GM21526 (cell line): ENCODE results near the gene INTS14.
"Not testable (repeated sequence)": the region's sequence is repeated elsewhere in the genome, so short reads cannot be mapped to it uniquely, and the experiment has no call there.

Source experiments
- ATAC-seq: cut with Tn5 transposase; IDR thresholded peaks from one replicate; pipeline ENCODE4 v1.9.1; 2021; ENCODE audit warnings: moderate library complexity; ENCODE audit not compliant: unreplicated experiment, low FRiP score

Gene INTS14

DNA sequence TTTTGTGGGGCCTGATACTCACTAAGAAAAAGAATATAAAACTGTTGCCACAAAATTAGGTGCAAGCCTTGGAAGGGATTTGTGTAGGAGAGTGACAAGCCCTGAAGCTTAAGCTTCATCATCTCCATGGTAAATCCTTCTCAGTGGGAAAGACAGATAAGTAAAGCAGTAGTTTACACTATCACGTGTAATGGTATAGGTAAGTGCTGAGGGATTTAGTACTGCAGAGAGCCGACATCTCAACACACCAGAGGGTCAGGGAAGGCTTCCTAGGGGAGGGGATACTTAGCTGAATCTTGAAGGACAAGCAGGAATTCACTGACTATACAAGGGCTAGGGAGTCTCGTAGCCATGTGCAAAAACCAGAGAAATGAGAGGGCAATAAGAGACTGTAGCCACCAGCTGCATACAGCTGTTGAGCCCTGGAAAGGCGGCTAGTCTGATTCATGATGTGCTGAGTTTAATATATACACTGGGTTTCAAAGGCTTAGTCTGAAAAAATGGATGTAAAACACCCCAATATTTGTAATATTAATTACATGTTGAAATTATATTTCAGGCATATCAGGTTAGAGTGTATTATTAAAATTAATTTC, 21.9 kb upstream of the INTS14 start:
- ATAC-seq = no peak

- ATAC-seq = no peak
These were observed 20.6 kb upstream of the INTS14 start for GRCh38 chr15:65631503-65631902.

GRCh38 chr15:65630760-65631159, 19.8 kb upstream of the INTS14 start:
- ATAC-seq = no peak

DNA sequence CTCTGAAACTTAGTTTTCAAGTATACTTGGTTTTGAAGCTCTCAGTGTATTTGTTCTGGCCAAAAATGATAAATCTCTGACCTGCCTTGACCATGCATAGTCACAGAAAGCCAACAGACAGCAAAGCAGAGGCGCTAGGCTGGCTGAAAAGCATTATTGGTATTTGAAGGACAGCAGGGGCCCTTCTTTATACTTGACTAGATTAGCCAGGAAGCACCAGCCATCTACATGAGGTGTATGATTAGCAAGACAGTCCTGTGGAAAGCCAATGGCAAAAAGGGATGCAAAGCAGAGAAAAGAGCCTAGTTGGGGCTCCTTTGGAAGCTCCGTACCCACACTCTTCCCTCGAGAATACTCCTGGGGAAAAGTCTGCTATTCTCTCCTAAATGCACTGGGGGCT, 18.6 kb upstream of the INTS14 start:
- no peak for ATAC-seq

GRCh38 chr15:65626856-65627255, 15.9 kb upstream of the INTS14 start:
- no peak for ATAC-seq

DNA sequence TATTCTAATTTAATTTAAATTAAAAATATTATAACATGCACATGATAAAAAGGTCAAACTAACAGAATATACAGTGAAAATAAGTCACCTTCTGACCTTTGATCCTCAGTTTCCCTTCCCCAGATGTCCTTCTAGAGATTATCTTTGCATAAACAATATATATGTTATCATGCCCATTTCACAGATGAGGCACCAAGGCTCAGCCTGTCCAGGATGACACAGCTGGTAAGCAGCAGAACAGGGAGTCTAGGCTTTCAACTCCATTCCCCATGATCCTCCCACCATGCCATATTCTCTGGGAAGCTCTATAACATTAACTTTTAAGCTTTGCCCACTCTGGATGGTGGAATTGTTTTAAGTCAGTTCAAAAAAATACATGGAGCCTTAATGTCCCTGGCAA, 12.2 kb upstream of the INTS14 start:
- ATAC-seq = no peak

- ATAC-seq = no peak
These were observed 10.7 kb upstream of the INTS14 start, which contains the start of gene SLC24A1 for GRCh38 chr15:65621638-65622037. Gene SLC24A1, plus strand, starts transcription at chr15:65621938. Its CDS starts 2,143 bp downstream, at chr15:65624081.

- no peak for ATAC-seq
These were observed 9.9 kb upstream of the INTS14 start for GRCh38 chr15:65620833-65621232.

DNA sequence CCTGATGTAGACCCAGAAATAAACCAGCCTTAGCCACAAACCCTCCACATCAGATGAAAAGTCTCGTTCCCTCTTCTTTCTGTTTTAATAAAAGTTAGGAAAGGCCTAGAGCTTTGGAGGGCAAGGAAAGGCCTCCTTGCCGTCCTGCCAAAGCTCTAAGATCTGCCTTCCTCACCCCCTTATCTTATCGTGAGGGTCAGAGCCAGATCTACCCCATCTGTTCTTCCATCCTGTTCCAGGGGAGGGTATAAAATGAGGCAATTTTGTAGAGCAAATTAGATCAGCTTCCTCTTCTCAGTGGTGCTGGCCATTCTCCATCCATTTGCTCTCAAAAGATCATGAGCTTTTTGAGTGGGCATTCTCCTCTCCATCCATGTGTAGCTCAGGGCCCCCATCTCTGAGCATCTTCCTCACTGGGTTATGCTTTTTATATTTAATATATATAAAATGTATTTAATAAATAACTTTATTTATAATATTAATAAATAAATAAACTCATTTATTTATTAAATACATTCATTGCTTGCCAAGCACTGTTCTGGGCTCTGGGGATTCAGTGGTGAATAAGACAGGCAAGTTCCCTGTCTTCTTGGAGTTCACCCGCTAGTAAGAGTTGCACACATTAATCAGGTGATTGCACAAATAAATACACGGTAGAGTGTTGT, 8.8 kb upstream of the INTS14 start:
- no peak for ATAC-seq

DNA sequence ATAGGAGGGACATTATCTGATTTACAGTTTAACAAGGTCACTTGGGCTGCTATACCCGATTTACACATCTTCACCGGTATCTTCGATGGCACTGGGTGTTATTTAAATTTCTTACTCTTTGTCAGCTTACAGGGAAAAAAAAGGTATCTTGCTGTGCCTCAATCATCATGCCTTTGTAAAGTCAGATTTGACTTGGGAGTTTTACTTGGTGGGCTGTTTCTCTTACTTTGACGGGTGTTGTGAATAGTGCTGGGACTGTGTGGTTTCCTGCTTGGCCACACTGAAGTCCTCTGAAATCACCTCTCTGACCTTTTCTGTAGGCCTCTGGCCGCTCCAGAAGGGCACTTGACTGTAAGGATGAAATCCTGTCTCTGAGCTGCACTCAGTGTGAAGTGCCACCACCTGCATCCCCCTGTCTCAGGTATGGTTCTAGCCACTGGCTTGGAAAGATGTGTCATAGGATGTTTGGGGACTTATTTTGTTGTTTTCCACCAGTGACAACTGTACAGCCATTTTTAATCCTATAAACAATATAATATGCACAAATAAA, 7.7 kb upstream of the INTS14 start:
- no peak for ATAC-seq

- ATAC-seq = not testable (repeated sequence)
These were observed 5.0 kb upstream of the INTS14 start for GRCh38 chr15:65615887-65616286.

DNA sequence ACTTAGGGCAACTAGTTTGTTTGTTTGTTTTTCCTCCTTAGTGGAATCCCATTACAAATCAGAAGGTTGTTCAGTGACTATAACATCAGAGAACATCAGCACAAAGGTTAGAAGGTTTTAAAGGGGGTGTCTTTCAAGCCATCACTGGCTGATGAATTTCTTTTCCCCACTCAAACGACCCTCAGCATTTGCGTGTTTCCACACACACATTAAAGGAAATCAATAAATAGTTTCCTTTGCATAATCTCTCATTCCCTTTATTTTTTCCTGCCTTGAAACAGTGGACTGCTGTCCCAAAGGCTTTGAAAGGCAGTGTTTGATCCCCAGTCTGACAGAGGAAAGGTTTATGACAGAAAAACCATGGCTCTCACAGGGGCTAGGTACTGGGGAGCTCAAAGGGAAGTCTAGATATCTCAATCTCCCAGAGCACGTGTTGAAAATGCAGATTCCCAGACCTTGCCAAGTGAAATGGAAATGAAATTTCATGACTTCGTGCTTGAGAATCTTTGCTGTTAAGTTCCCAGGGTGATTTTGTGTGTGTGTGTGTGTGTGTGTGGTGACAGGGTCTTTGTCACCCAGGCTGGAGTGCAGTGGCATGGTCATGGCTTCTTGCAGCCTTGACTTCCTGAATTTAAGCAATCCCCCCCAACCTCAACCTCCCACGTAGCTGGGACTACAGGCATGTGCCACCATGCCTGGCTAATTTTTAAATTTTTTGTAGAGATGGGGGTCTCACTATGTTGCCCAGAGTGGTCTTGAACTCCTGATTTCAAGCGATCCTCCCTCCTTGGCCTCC, 2.2 kb upstream of the INTS14 start:
- ATAC-seq = no peak

DNA sequence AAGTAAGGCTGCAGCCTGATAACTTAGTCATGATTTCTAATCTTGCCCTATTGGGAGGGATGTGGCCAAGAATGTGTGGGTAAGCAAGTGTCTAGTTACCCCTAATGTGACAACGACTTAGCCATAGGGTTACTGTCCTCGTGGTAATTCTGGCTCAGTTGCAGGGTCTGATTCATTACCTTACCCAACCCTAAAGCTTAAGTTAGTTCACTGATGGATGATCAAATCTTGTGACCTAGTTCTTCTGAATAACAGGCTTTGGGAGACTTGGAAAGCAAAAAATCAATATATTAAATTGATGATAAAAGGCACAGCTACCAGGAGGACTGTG, 1.6 kb upstream of the INTS14 start:
- no peak for ATAC-seq

GRCh38 chr15:65611888-65612615, 1.1 kb upstream of the INTS14 start:
- ATAC-seq = no peak

- ATAC-seq = no peak
These were observed 7.4 kb downstream of the INTS14 start for GRCh38 chr15:65603559-65603958.

DNA sequence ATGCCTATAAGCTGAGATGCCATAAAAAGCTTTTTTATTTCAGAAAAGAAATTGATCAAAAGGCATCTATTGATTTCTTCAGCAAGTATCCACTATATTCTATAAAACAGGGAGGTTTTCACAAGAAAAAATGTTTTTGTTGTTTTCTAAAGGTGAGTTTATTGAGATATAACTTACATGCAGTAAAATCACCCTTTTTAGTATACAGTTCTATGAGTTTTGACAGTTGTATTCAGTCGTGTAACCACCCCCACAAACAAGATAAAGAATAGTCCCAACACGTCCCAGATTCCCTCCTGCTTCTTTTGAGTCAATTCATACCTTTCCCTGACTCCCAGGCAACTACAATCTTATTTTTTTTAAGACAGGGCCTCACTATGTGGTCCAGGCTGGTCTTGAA, 7.8 kb downstream of the INTS14 start:
- ATAC-seq = no peak

DNA sequence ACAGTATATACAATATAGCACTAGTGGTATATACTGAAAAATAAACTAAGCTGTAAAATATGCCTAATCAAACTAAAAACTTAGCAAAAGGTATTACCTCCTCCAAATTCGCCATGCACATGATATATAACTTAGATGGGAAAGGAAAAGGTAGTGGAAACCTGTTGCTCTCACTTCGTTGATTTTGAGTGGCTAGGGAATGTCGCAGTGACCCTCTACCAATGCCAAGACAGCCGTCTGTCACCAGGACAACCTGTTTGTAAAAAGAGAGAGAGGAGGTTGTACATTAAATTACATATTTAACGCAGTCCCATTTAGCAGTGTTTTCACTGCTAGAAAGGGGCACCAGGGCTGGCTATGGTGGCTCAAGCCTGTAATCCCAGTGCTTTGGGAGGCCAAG, 11.3 kb downstream of the INTS14 start:
- no peak for ATAC-seq

DNA sequence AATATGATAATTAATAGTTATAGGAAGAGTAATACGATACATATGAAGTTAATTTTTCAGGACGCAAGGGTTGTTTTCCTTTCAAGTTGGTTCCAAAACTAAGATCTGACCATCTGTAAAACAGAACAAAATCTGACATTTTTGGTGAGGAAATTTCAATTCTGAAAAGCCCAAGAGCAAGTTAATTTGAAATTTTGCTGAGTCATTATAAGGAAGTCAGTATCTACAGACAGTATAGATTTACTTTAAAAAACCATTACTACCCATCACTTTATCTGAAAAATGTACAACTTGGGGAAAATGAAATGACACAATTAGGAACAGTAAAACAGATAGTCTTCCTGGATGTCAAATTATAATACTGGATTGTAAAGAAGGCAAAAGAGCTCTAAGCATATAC, 12.5 kb downstream of the INTS14 start:
- ATAC-seq = no peak

DNA sequence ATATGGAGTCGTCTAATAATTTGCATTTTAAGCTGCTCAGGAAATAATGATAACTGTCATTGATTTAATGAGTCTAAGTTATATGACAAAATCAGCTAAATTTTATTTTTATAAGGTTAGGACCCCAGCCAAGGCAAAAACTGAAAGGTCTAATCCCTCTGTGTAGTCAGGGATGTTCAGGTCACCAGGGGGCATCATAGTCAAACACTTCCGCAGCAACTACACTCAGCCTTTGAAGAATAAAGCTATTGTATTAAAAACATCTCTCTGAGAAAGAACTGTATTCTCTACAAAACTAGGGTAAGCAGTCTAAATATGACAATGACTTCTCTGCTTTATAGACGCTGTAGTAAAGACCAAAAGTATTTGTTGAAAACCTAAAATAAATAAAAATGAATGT, 15.0 kb downstream of the INTS14 start:
- no peak for ATAC-seq

GRCh38 chr15:65587094-65587493, 23.8 kb downstream of the INTS14 start:
- ATAC-seq = no peak

- ATAC-seq = no peak
These were observed 26.7 kb downstream of the INTS14 start for GRCh38 chr15:65584241-65584640.
